PC-9 (cell line): ENCODE measurements around the gene IMMP2L. TPM values are rescaled to one million over a fixed set of nuclear protein-coding genes. Genes with fewer than 3 reads are reported as not detected.

Experiments
- BruUV-seq: library from RNA; stranded (reverse); fragments of 400-500 nt; replicated peaks from 2 replicates; lab custom pipeline; 2021; lab: Mats Ljungman, UMichigan
- CTCF ChIA-PET: fragments of 300-600 bp; sonication (Branson Sonifier 250); formaldehyde crosslinking; loops from one replicate; lab custom pipeline; 2022; ENCODE audit warnings: antibody characterized with exemption; lab: Charles Lee
- POLR2A ChIA-PET: fragments of 300-600 bp; sonication (Branson Sonifier 250); formaldehyde crosslinking; loops from one replicate; lab custom pipeline; 2022; ENCODE audit warnings: antibody characterized with exemption; ENCODE audit not compliant: unreplicated experiment; lab: Charles Lee
- DNase-seq, 2 experiments: peaks; one replicate each; pipeline versions ENCODE4 v3.0.0 to v3.0.0-alpha.2; 2015 to 2022; ENCODE audit warnings: mixed read lengths in 1 of 2
- H2AFZ ChIP-seq: fragments of 200-600 bp; sonication (generic); 2 replicates; pipeline ENCODE4 v1.8.1; 2017; ENCODE audit warnings: antibody characterized with exemption
- H3F3A ChIP-seq: fragments of 200-600 bp; sonication (generic); 2 replicates; pipeline ENCODE4 v1.8.1; 2017; ENCODE audit warnings: antibody characterized with exemption, mild to moderate bottlenecking, low read depth; ENCODE audit not compliant: insufficient read depth
- H3K27ac ChIP-seq: fragments of 200-600 bp; sonication (generic); 2 replicates; pipeline ENCODE4 v1.6.1; 2016; ENCODE audit warnings: mixed run types
- H3K27me3 ChIP-seq: fragments of 200-600 bp; sonication (generic); 2 replicates; pipeline ENCODE4 v1.6.1; 2016; ENCODE audit warnings: low read depth, mixed run types; ENCODE audit not compliant: insufficient read depth
- H3K36me3 ChIP-seq: fragments of 200-600 bp; sonication (generic); 2 replicates; pipeline ENCODE4 v1.6.1; 2016; ENCODE audit warnings: low read depth, mixed run types
- H3K4me1 ChIP-seq: fragments of 200-600 bp; sonication (generic); replicated peaks from 2 replicates; pipeline ENCODE4 v1.6.1; 2016; ENCODE audit warnings: mixed run types; ENCODE audit not compliant: insufficient read depth
- H3K4me2 ChIP-seq: fragments of 200-600 bp; sonication (generic); 2 replicates; pipeline ENCODE4 v1.6.1; 2017; ENCODE audit warnings: mixed run types
- H3K4me3 ChIP-seq: fragments of 200-600 bp; sonication (generic); 2 replicates; pipeline ENCODE4 v1.6.1; 2016; ENCODE audit warnings: mixed run types
- H3K79me2 ChIP-seq: fragments of 200-600 bp; sonication (generic); 2 replicates; pipeline ENCODE4 v1.6.1; 2017; ENCODE audit warnings: low read depth, mixed run types
- H3K9me2 ChIP-seq: fragments of 200-600 bp; sonication (generic); 2 replicates; pipeline ENCODE4 v1.8.1; 2017; ENCODE audit warnings: mild to moderate bottlenecking; ENCODE audit not compliant: insufficient read depth
- H3K9me3 ChIP-seq: fragments of 200-600 bp; sonication (generic); 2 replicates; pipeline ENCODE4 v1.8.1; 2016; ENCODE audit warnings: low read depth; ENCODE audit not compliant: insufficient read depth
- H4K20me1 ChIP-seq: fragments of 200-600 bp; sonication (generic); 2 replicates; pipeline ENCODE4 v1.8.1; 2017; ENCODE audit not compliant: insufficient read depth
- EZH2 ChIP-seq: fragments of 200-600 bp; sonication (generic); IDR thresholded peaks from 2 replicates; pipeline ENCODE4 v1.8.0; 2017; ENCODE audit warnings: antibody characterized with exemption, low read depth
- intact Hi-C: fragments of 100-400 bp; cut with micrococcal nuclease; formaldehyde crosslinking; loops from one replicate; pipeline ENCODE4 v1.10.0; 2022; ENCODE audit not compliant: unreplicated experiment
- total RNA-seq: library from RNA; stranded (reverse); gene quantifications from 2 replicates; pipeline ENCODE4 v1.2.3, GENCODE V29; 2021
- TF ChIP-seq, protein P1 (sequence below): fragments of 200-600 bp; sonication (generic); conservative IDR thresholded peaks from 2 replicates; pipeline ENCODE4 v1.6.1; 2017; ENCODE audit warnings: mixed run types, antibody characterized with exemption, mild to moderate bottlenecking, moderate library complexity

Gene IMMP2L
- total RNA-seq, 1 experiment from 2014 or later, result 40.5 TPM

DNA sequence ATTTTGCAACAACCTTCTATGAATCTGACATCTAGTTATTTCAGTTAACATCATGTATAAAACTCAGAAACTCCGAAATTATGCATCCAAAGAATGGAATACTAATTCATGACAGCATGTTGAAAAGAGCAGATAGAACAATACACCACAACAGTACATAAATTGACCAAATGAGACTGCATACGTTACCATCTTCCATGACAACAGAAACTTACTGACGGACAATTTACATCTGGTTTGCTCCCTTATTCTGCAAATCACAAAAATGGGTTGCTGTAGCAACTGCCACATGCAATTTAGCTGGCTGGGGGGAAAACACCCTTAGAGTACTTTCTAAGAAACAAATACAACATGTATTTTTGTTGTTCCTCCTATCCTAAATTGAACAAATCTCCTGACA, 457.0 kb downstream of the IMMP2L start:
- Histone ChIP-seq H3K4me1 (peaks cover 9% of the 10 kb centered on the region), H3K79me2 (no peaks in the 10 kb centered on the region), H3K4me2 (no peak overlapping the region), H3K4me3 (no peak overlapping the region), H2AFZ (no peak overlapping the region), H3K9me2 (0 out of 2 replicates have a peak, but pooled peaks cover 8% of the 10 kb centered on the region), H3K27me3 (no peaks in the 10 kb centered on the region), H3F3A (no peaks in the 10 kb centered on the region), H3K9me3 (no peaks in the 10 kb centered on the region), H4K20me1 (no peaks in the 10 kb centered on the region), H3K27ac (no peak overlapping the region), H3K36me3 (no peaks in the 10 kb centered on the region)
- DNase-seq, result no peak
- no TSS peak for BruUV-seq
- TF ChIP-seq EZH2, result no peak
- CTCF ChIA-PET, result no interaction called here
- POLR2A ChIA-PET, result no interaction called here
- intact Hi-C loops, result no loop called here

DNA sequence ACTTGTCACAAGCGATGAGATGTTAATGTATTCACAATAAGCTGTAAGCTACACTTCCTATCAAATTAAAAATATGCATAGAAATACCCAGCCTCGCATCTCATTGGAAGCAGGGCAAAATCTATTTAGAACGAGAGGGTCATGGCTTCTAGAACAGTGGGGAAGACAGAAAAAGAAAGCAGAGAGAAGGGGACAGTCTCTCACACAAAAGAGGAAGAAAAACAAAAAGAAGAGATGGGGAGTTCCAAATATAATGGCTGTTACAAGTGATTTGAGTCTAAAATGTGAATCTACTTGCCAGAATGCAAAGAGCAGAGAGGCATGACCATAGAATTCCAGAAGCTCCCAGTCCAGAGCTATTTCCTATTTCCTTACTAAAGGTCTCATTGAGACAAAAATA, 457.6 kb downstream of the IMMP2L start:
- no peak overlapping the region for H2AFZ ChIP-seq
- H3K27me3 ChIP-seq, result no peaks in the 10 kb centered on the region
- no peaks in the 10 kb centered on the region for H3K36me3 ChIP-seq
- H3K9me2 ChIP-seq, result 0 out of 2 replicates have a peak, but pooled peaks cover 8% of the 10 kb centered on the region
- POLR2A ChIA-PET, result no interaction called here
- no peak overlapping the region for H3K4me2 ChIP-seq
- no peak for TF ChIP-seq EZH2
- TF ChIP-seq, protein P1, sequence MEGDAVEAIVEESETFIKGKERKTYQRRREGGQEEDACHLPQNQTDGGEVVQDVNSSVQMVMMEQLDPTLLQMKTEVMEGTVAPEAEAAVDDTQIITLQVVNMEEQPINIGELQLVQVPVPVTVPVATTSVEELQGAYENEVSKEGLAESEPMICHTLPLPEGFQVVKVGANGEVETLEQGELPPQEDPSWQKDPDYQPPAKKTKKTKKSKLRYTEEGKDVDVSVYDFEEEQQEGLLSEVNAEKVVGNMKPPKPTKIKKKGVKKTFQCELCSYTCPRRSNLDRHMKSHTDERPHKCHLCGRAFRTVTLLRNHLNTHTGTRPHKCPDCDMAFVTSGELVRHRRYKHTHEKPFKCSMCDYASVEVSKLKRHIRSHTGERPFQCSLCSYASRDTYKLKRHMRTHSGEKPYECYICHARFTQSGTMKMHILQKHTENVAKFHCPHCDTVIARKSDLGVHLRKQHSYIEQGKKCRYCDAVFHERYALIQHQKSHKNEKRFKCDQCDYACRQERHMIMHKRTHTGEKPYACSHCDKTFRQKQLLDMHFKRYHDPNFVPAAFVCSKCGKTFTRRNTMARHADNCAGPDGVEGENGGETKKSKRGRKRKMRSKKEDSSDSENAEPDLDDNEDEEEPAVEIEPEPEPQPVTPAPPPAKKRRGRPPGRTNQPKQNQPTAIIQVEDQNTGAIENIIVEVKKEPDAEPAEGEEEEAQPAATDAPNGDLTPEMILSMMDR, result no peak
- DNase-seq, result no peak
- H3K4me1 ChIP-seq, result peaks cover 9% of the 10 kb centered on the region
- H3F3A ChIP-seq, result no peaks in the 10 kb centered on the region
- H3K27ac ChIP-seq, result no peak overlapping the region
- BruUV-seq, result no TSS peak
- no peaks in the 10 kb centered on the region for H4K20me1 ChIP-seq
- CTCF ChIA-PET, result no interaction called here
- no peaks in the 10 kb centered on the region for H3K9me3 ChIP-seq
- H3K4me3 ChIP-seq, result no peak overlapping the region
- H3K79me2 ChIP-seq, result no peaks in the 10 kb centered on the region
- intact Hi-C loops, result no loop called here

DNA sequence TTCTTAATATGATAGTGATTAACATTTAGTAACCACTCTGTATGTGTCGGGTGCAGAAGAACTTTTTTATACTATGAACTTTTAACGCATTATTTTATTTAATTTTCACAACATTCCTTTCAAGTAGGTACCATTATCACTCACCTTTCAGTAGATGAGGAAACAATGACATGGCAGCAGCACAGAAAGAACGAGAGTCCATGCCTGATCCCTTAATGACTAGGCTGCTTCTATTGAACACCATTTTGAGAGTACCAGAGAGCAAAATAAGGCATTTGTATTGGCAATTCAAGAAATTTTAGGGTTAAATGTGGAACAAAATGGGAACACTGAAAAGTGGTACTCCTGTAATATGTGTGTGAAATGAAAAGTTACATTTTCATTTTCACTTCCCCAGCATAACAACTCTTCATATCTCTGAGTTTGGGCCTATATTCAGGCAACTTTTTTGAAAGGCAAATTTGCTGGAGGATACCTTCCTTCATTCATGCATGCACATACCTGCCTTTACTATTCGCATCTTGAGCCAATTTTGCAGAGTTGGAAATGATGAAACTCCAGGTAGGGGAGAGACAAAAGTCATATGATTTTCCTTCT, 458.5 kb downstream of the IMMP2L start:
- Histone ChIP-seq H4K20me1 (no peaks in the 10 kb centered on the region), H3K36me3 (no peaks in the 10 kb centered on the region), H3K4me1 (peaks cover 7% of the 10 kb centered on the region), H2AFZ (no peak overlapping the region), H3K27me3 (no peaks in the 10 kb centered on the region), H3K4me2 (no peak overlapping the region), H3K9me2 (0 out of 2 replicates have a peak, but pooled peaks cover 8% of the 10 kb centered on the region), H3F3A (no peaks in the 10 kb centered on the region), H3K4me3 (no peak overlapping the region), H3K27ac (no peak overlapping the region), H3K9me3 (no peaks in the 10 kb centered on the region), H3K79me2 (no peaks in the 10 kb centered on the region)
- CTCF ChIA-PET, result no interaction called here
- POLR2A ChIA-PET, result no interaction called here
- no TSS peak for BruUV-seq
- TF ChIP-seq, protein P1, result no peak
- TF ChIP-seq EZH2, result no peak
- DNase-seq, result no peak
- intact Hi-C loops, result no loop called here

DNA sequence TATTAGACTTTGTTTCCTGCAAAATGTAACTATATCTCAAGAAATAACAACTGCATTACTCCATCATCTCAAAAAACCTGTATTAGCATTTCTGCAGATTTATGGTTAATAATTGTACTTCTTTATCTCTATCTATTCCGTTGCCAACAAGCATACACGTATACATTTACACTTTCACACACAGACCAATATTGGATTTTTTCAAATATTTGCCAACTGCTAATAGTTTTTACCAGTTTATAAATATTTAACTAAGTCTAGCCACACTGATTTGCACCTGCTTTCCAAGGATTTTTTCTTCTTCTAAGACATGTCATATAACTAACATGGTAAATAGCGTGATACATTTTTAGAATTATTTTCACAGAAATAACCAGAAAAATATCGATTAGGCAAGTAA, 459.2 kb downstream of the IMMP2L start:
- CTCF ChIA-PET, result no interaction called here
- Histone ChIP-seq H3K9me3 (no peaks in the 10 kb centered on the region), H3K4me1 (peaks cover under 1% of the 10 kb centered on the region; the same call in 1 of the 2 replicates), H3K9me2 (0 out of 2 replicates have a peak, but pooled peaks cover 8% of the 10 kb centered on the region), H3F3A (no peaks in the 10 kb centered on the region), H3K36me3 (no peaks in the 10 kb centered on the region), H3K27me3 (no peaks in the 10 kb centered on the region), H2AFZ (no peak overlapping the region), H4K20me1 (no peaks in the 10 kb centered on the region), H3K27ac (no peak overlapping the region), H3K4me3 (no peak overlapping the region), H3K4me2 (no peak overlapping the region), H3K79me2 (no peaks in the 10 kb centered on the region)
- intact Hi-C loops, result no loop called here
- TF ChIP-seq, protein P1, result no peak
- TF ChIP-seq EZH2, result no peak
- no peak for DNase-seq
- POLR2A ChIA-PET, result no interaction called here
- BruUV-seq, result no TSS peak
